ENCODE measurements around the gene VCL. TPM values are rescaled to one million over a fixed set of nuclear protein-coding genes. Genes with fewer than 3 reads are reported as not detected.

VCL gene
- total and polyA plus RNA-seq, 9 of the 15 experiments (the other 6 are each of a cell fraction or from before 2014, with no cell fraction given) = 29.8 to 186 (median 76.4) TPM

DNA sequence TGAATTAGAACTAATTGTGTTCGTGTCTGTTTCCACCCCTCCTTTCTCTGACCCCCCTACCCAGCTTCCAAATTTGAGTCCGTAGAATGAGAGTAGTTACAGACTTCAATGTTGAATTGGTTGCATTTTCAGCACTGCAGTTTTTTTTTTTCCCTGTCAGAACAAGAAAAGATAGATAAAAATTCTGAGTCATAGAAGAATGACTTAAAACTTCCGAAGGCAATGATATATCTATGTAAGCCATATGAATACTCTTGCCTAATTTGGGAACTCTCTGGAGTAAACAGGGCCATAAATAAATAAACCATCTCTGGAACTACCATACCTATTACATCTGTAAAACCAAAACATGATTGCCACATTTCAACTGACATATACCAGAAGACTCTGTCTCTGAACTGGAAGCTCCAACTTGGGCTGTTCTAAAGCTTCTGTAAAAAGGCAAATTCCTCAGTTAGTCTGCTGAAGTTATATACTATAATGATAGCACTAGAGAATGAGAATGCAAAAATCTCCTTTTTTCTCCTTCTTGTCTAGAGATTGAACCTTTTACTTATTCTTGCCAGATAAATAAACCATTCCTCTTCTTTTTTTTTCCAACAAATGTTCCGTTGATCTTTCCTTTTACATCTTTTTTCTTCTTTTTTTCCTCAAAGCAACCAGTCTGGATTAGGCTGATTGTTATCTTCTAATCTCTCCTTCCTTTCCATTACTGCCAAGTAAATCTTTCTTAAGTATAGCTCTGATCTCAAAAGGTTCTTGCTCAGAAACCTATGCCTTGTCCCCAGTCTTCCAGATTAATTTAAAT is 23.5 kb downstream of the VCL start (continued):
- TF ChIP-seq, protein P1, sequence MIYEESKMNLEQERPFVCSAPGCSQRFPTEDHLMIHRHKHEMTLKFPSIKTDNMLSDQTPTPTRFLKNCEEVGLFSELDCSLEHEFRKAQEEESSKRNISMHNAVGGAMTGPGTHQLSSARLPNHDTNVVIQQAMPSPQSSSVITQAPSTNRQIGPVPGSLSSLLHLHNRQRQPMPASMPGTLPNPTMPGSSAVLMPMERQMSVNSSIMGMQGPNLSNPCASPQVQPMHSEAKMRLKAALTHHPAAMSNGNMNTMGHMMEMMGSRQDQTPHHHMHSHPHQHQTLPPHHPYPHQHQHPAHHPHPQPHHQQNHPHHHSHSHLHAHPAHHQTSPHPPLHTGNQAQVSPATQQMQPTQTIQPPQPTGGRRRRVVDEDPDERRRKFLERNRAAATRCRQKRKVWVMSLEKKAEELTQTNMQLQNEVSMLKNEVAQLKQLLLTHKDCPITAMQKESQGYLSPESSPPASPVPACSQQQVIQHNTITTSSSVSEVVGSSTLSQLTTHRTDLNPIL (CRISPR knock-in tag; IDR thresholded peaks at IDR 0.05) = peak; percentile 59; the same call in 1 of the 2 replicates
- peak in 1 of 2 experiments; percentile 88; a peak in 1 of 4 replicates for TF ChIP-seq MCM7 (IDR thresholded peaks at IDR 0.05)
- no peak for TF ChIP-seq ZNF77 (CRISPR knock-in tag; IDR thresholded peaks at IDR 0.05)
- no peak for TF ChIP-seq RFX5 (IDR thresholded peaks at IDR 0.05; ENCODE audit: low read depth, low read length)
- no peak for TF ChIP-seq FOXK1 (CRISPR knock-in tag; IDR thresholded peaks at IDR 0.05; ENCODE audit: borderline replicate concordance)
- TF ChIP-seq SIX5 (IDR thresholded peaks at IDR 0.05; ENCODE audit: borderline replicate concordance in 1 of 2, insufficient read depth in 1 of 2, low read depth in 1 of 2, low read length in 2 of 2) = no peak
- TF ChIP-seq TEAD4 (IDR thresholded peaks at IDR 0.05; ENCODE audit: low read length) = peak; percentile 91
- no peak for TF ChIP-seq TEAD4 (CRISPR knock-in tag; IDR thresholded peaks at IDR 0.05; ENCODE audit: borderline replicate concordance)
- no peak for TF ChIP-seq TCFL5 (CRISPR knock-in tag; conservative IDR thresholded peaks at IDR 0.05)
- TF ChIP-seq, protein P2, sequence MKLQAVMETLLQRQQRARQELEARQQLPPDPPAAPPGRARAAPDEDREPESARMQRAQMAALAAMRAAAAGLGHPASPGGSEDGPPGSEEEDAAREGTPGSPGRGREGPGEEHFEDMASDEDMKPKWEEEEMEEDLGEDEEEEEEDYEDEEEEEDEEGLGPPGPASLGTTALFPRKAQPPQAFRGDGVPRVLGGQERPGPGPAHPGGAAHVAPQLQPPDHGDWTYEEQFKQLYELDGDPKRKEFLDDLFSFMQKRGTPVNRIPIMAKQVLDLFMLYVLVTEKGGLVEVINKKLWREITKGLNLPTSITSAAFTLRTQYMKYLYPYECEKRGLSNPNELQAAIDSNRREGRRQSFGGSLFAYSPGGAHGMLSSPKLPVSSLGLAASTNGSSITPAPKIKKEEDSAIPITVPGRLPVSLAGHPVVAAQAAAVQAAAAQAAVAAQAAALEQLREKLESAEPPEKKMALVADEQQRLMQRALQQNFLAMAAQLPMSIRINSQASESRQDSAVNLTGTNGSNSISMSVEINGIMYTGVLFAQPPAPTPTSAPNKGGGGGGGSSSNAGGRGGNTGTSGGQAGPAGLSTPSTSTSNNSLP (IDR thresholded peaks at IDR 0.05; ENCODE audit: borderline replicate concordance, low read depth, low read length) = peak; percentile 98
- TF ChIP-seq TAL1 (IDR thresholded peaks at IDR 0.05) = peak; percentile 86
- TF ChIP-seq, protein P3, sequence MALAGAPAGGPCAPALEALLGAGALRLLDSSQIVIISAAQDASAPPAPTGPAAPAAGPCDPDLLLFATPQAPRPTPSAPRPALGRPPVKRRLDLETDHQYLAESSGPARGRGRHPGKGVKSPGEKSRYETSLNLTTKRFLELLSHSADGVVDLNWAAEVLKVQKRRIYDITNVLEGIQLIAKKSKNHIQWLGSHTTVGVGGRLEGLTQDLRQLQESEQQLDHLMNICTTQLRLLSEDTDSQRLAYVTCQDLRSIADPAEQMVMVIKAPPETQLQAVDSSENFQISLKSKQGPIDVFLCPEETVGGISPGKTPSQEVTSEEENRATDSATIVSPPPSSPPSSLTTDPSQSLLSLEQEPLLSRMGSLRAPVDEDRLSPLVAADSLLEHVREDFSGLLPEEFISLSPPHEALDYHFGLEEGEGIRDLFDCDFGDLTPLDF (CRISPR knock-in tag; IDR thresholded peaks at IDR 0.05) = no peak
- no peak for TF ChIP-seq GTF2F1 (IDR thresholded peaks at IDR 0.05; ENCODE audit: low read depth, low read length)
- no peak for TF ChIP-seq HMG20A (CRISPR knock-in tag; conservative IDR thresholded peaks at IDR 0.05)
- TF ChIP-seq MECOM (CRISPR knock-in tag; IDR thresholded peaks at IDR 0.05) = no peak
- peak; percentile 84 for TF ChIP-seq SMARCB1 (IDR thresholded peaks at IDR 0.05; ENCODE audit: insufficient read length, low read depth)
- TF ChIP-seq NR2C1 (IDR thresholded peaks at IDR 0.05) = no peak
- TF ChIP-seq NR2C1 (tag; IDR thresholded peaks at IDR 0.05) = peak; percentile 17; the same call in 1 of the 2 replicates
- TF ChIP-seq POLR3G (IDR thresholded peaks at IDR 0.05; ENCODE audit: extremely low read depth, insufficient read length, insufficient replicate concordance) = no peak
- peak; percentile 81 for TF ChIP-seq CBFA2T2 (conservative IDR thresholded peaks at IDR 0.05)
- peak; percentile 77; the same call in 1 of the 2 replicates for TF ChIP-seq POLR2H (tag; IDR thresholded peaks at IDR 0.05; ENCODE audit: low read depth)
- TF ChIP-seq ZNF431 (CRISPR knock-in tag; IDR thresholded peaks at IDR 0.05) = no peak
- peak; percentile 69 for TF ChIP-seq STAT5A (IDR thresholded peaks at IDR 0.05; ENCODE audit: borderline replicate concordance, low read length)
- peak; percentile 52; the same call in 1 of the 2 replicates for TF ChIP-seq SP1 (CRISPR knock-in tag; IDR thresholded peaks at IDR 0.05)
- no peak for TF ChIP-seq CHD1 (IDR thresholded peaks at IDR 0.05; ENCODE audit: low read length)
- no peak for TF ChIP-seq ZNF41 (CRISPR knock-in tag; conservative IDR thresholded peaks at IDR 0.05)
- TF ChIP-seq ARID2 (IDR thresholded peaks at IDR 0.05) = peak; percentile 49; the same call in 1 of the 2 replicates

All from K562 (cell line).